ENCODE measurements around the gene IL4I1. TPM values are rescaled to one million over a fixed set of nuclear protein-coding genes. Genes with fewer than 3 reads are reported as not detected.

Gene IL4I1
- total RNA-seq, 1 experiment from 2014 or later = 0.34 TPM

GRCh38 chr19:49864890-49865289 is 31.8 kb downstream of the IL4I1 start:
- no peak for DNase-seq (ENCODE audit: low read depth)

GRCh38 chr19:49863935-49864320 is 32.8 kb downstream of the IL4I1 start:
- no peak for DNase-seq (ENCODE audit: low read depth)

GRCh38 chr19:49863254-49863934 is 33.3 kb downstream of the IL4I1 start:
- DNase-seq (ENCODE audit: low read depth) = no peak

- no peak for DNase-seq (ENCODE audit: low read depth)
These were observed 34.1 kb downstream of the IL4I1 start for GRCh38 chr19:49862391-49863253.

- no peak for DNase-seq (ENCODE audit: low read depth)
These were observed 34.9 kb downstream of the IL4I1 start for GRCh38 chr19:49861541-49862378.

GRCh38 chr19:49861107-49861506 is 35.6 kb downstream of the IL4I1 start:
- DNase-seq (ENCODE audit: low read depth) = no peak

- no peak for DNase-seq (ENCODE audit: low read depth)
These were observed 36.2 kb downstream of the IL4I1 start for GRCh38 chr19:49860336-49861102.

GRCh38 chr19:49859682-49860335 is 36.9 kb downstream of the IL4I1 start:
- no peak for DNase-seq (ENCODE audit: low read depth)

- DNase-seq (ENCODE audit: low read depth) = peak; percentile 70
These were observed 38.4 kb downstream of the IL4I1 start for GRCh38 chr19:49858088-49858985.

GRCh38 chr19:49857838-49858087 is 38.9 kb downstream of the IL4I1 start:
- DNase-seq (ENCODE audit: low read depth) = no peak

- no peak for DNase-seq (ENCODE audit: low read depth)
These were observed 39.4 kb downstream of the IL4I1 start for GRCh38 chr19:49857061-49857837.

GRCh38 chr19:49856574-49857021 is 40.1 kb downstream of the IL4I1 start:
- no peak for DNase-seq (ENCODE audit: low read depth)

GRCh38 chr19:49855676-49856573 is 40.8 kb downstream of the IL4I1 start:
- DNase-seq (ENCODE audit: low read depth) = no peak

- DNase-seq (ENCODE audit: low read depth) = no peak
These were observed 41.4 kb downstream of the IL4I1 start for GRCh38 chr19:49855277-49855675.

GRCh38 chr19:49854378-49855263 is 42.1 kb downstream of the IL4I1 start:
- DNase-seq (ENCODE audit: low read depth) = no peak

- no peak for DNase-seq (ENCODE audit: low read depth)
These were observed 42.8 kb downstream of the IL4I1 start for GRCh38 chr19:49853852-49854377.

- no peak for DNase-seq (ENCODE audit: low read depth)
These were observed 44.0 kb downstream of the IL4I1 start for GRCh38 chr19:49852631-49853126.
